Measurements from ENCODE around the gene SLC26A1.

- TF ChIP-seq POLR2A (IDR thresholded peaks at IDR 0.05) (no peak), CTCF (IDR thresholded peaks at IDR 0.05) (no peak)
Observed at GRCh38 chr4:1017211-1017610, 24.0 kb upstream of the SLC26A1 start.
